Endodermal cell (in vitro differentiated cells): ENCODE data around the gene PCK2. TPM values are rescaled to one million over a fixed set of nuclear protein-coding genes. Genes with fewer than 3 reads are reported as not detected.

Experiments used
- DNase-seq: peaks from one replicate; pipeline ENCODE4 v3.0.0-alpha.2; 2017
- H3K27ac ChIP-seq: 2 replicates; pipeline ENCODE4 v1.5.1; 2013; ENCODE audit warnings: mild to moderate bottlenecking, low read depth, low read length, moderate library complexity
- H3K27me3 ChIP-seq: 2 replicates; pipeline ENCODE4 v1.6.1; 2013; ENCODE audit warnings: mild to moderate bottlenecking, low read length, moderate library complexity; ENCODE audit not compliant: insufficient read depth, control insufficient read depth, poor library complexity, severe bottlenecking
- H3K36me3 ChIP-seq: 2 replicates; pipeline ENCODE4 v1.7.0; 2013; ENCODE audit warnings: mild to moderate bottlenecking, low read length, moderate library complexity; ENCODE audit not compliant: control insufficient read depth, insufficient read depth
- H3K4me1 ChIP-seq: one replicate; pipeline ENCODE4 v1.7.0; 2013; ENCODE audit warnings: low read length; ENCODE audit not compliant: control insufficient read depth, insufficient read depth
- H3K4me3 ChIP-seq: 2 replicates; pipeline ENCODE4 v1.5.1; 2013; ENCODE audit warnings: mild to moderate bottlenecking, low read length, moderate library complexity
- H3K9ac ChIP-seq: 2 replicates; pipeline ENCODE4 v1.6.1; 2013; ENCODE audit warnings: mild to moderate bottlenecking, low read length, moderate library complexity; ENCODE audit not compliant: poor library complexity, severe bottlenecking; ENCODE audit errors: extremely low read depth
- H3K9me3 ChIP-seq: 2 replicates; pipeline ENCODE4 v1.6.1; 2013; ENCODE audit warnings: mild to moderate bottlenecking, low read length, moderate library complexity; ENCODE audit not compliant: control insufficient read depth
- H3K27ac Mint-ChIP-seq: 2 replicates; pipeline ENCODE4 v1.8.0; 2020; ENCODE audit warnings: mixed read lengths
- H3K27me3 Mint-ChIP-seq: 2 replicates; pipeline ENCODE4 v1.8.0; 2021; ENCODE audit warnings: mild to moderate bottlenecking, mixed read lengths; ENCODE audit not compliant: insufficient read depth
- H3K36me3 Mint-ChIP-seq: 2 replicates; pipeline ENCODE4 v1.8.0; 2020; ENCODE audit warnings: low read depth, mixed read lengths
- H3K4me1 Mint-ChIP-seq: 2 replicates; pipeline ENCODE4 v1.8.0; 2020; ENCODE audit warnings: mixed read lengths
- H3K4me3 Mint-ChIP-seq: 2 replicates; pipeline ENCODE4 v1.8.0; 2020; ENCODE audit warnings: mild to moderate bottlenecking, moderate library complexity, mixed read lengths
- H3K9me3 Mint-ChIP-seq: 2 replicates; pipeline ENCODE4 v1.8.0; 2020; ENCODE audit warnings: mild to moderate bottlenecking, mixed read lengths
- CTCF ChIP-seq: fragments of 200-600 bp; sonication (generic); conservative IDR thresholded peaks from 2 replicates; pipeline ENCODE4 v1.5.0; 2021; ENCODE audit warnings: antibody characterized with exemption, mild to moderate bottlenecking
- WGBS, 2 experiments: methylation state at CpG; one replicate each; pipeline versions ENCODE4 v1.1.5 to v1.1.7; 2013; ENCODE audit warnings: missing lambda C conversion rate in 2 of 2, mixed read lengths in 1 of 2; ENCODE audit not compliant: insufficient coverage in 1 of 2, insufficient read length in 1 of 2; 5-methylcytosine and 5-hydroxymethylcytosine counted together
- total RNA-seq, 2 donors: library from RNA; stranded (reverse); fragmentation: NEBNext Ultra II Directional in 1 of 2; extraction: Animal tissue kit (Norgen Biotek cat#: 25700) in 1 of 2; gene quantifications; 2 replicates in 1 of 2; 3 replicates in 1 of 2; pipeline ENCODE4 v1.2.1, GENCODE V29; 2021

The PCK2 gene
- total RNA-seq, 2 donors from 2014 or later = 37.7 to 42.8 TPM

- Mint-ChIP-seq H3K36me3 (peaks cover 31% of the 10 kb centered on the region), H3K27ac (peak overlapping the region; percentile 99), H3K9me3 (no peaks in the 10 kb centered on the region), H3K4me1 (peaks cover 15% of the 10 kb centered on the region), H3K4me3 (peak overlapping the region; percentile 87), H3K27me3 (no peaks in the 10 kb centered on the region)
- no peaks in the 10 kb centered on the region for H3K4me1 ChIP-seq
- no peak for TF ChIP-seq CTCF
- H3K9ac ChIP-seq = peak overlapping the region; percentile 54
- H3K4me3 ChIP-seq = peak overlapping the region; percentile 94
- peaks cover 34% of the 10 kb centered on the region for H3K36me3 ChIP-seq
- H3K27me3 ChIP-seq = no peaks in the 10 kb centered on the region
- no peak for DNase-seq
- H3K9me3 ChIP-seq = no peaks in the 10 kb centered on the region
- 9 to 12% methylated on average over 11 to 14 of the region's 14 CpGs for WGBS, 2 experiments
- no peak overlapping the region for H3K27ac ChIP-seq
These were observed 21.5 kb downstream of the PCK2 start for GRCh38 chr14:24115422-24116127.

GRCh38 chr14:24116128-24116814, 22.2 kb downstream of the PCK2 start:
- H3K4me1 ChIP-seq = no peaks in the 10 kb centered on the region
- H3K9me3 Mint-ChIP-seq = no peaks in the 10 kb centered on the region
- H3K27ac ChIP-seq = no peak overlapping the region
- no peaks in the 10 kb centered on the region for H3K27me3 Mint-ChIP-seq
- peak overlapping the region; percentile 87 for H3K4me3 Mint-ChIP-seq
- peaks cover 15% of the 10 kb centered on the region for H3K4me1 Mint-ChIP-seq
- peaks cover 37% of the 10 kb centered on the region for H3K36me3 Mint-ChIP-seq
- WGBS, 2 experiments = 91 to 98% methylated on average over 4 to 6 of the region's 6 CpGs
- no peak overlapping the region for H3K27ac Mint-ChIP-seq
- no peak overlapping the region for H3K9ac ChIP-seq
- no peak for TF ChIP-seq CTCF
- H3K9me3 ChIP-seq = no peaks in the 10 kb centered on the region
- H3K36me3 ChIP-seq = peaks cover 41% of the 10 kb centered on the region
- H3K4me3 ChIP-seq = peak overlapping the region; percentile 94
- DNase-seq = no peak
- H3K27me3 ChIP-seq = no peaks in the 10 kb centered on the region

- H3K27me3 Mint-ChIP-seq = no peaks in the 10 kb centered on the region
- H3K9me3 Mint-ChIP-seq = no peaks in the 10 kb centered on the region
- no peak overlapping the region for H3K4me3 Mint-ChIP-seq
- H3K4me1 ChIP-seq = no peaks in the 10 kb centered on the region
- no peak overlapping the region for H3K4me3 ChIP-seq
- H3K9me3 ChIP-seq = no peaks in the 10 kb centered on the region
- H3K4me1 Mint-ChIP-seq = peaks cover 15% of the 10 kb centered on the region
- no peak overlapping the region for H3K27ac ChIP-seq
- no peak overlapping the region for H3K27ac Mint-ChIP-seq
- WGBS, 2 experiments = 90 to 97% methylated on average over 4 to 6 of the region's 6 CpGs
- no peak for TF ChIP-seq CTCF
- H3K36me3 Mint-ChIP-seq = peaks cover 42% of the 10 kb centered on the region
- no peaks in the 10 kb centered on the region for H3K27me3 ChIP-seq
- no peak for DNase-seq
- H3K9ac ChIP-seq = no peak overlapping the region
- H3K36me3 ChIP-seq = peaks cover 47% of the 10 kb centered on the region
These were observed 23.1 kb downstream of the PCK2 start for GRCh38 chr14:24117179-24117578.
